ENCODE results near the gene MISP3. TPM values are rescaled to one million over a fixed set of nuclear protein-coding genes. Genes with fewer than 3 reads are reported as not detected.

MISP3 gene
- total and polyA plus RNA-seq, 9 of the 15 experiments (the other 6 are each of a cell fraction or from before 2014, with no cell fraction given): 0.25 to 5.6 (median 1.6) TPM

DNA sequence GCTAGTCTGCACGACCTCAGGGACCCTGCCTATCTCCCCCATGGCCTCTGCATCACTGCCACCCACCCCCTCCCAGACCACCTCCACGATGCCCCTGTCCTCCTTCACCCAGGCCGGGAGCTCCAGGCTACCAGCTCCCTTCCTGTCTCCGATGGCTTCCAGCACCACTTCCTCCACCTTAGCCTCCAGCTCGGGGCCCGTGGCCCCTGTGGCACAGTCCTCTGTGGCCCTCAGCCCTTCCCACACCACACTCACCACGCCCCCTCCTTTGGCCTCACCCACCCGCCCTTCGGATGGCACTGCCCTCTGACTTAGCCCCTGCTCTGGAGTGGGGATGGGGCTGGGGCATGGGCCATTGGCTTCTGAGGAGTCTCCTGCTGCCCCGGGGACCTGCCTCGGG, 17.9 kb upstream of the MISP3 start:
- no peak for FAIRE-seq
- Histone ChIP-seq H3K27me3 (ENCODE audit: control insufficient read depth in 2 of 2, insufficient read depth in 2 of 2, low read length in 2 of 2) (no peaks in the 10 kb centered on the region), H3K9me3 (replicated peaks; ENCODE audit: control insufficient read depth, insufficient read depth, low read depth, low read length) (no peaks in the 10 kb centered on the region), H4K20me1 (replicated peaks; ENCODE audit: control insufficient read depth, insufficient read depth, low read length) (no peaks in the 10 kb centered on the region), H3K27ac (ENCODE audit: extremely low read depth, low read depth, low read length) (no peak overlapping the region), H3K4me1 (replicated peaks in 1 of 2; ENCODE audit: control insufficient read depth in 2 of 2, insufficient read depth in 2 of 2, low read length in 2 of 2) (peaks cover 16 to 55% of the 10 kb centered on the region in 2 experiments), H3K36me3 (ENCODE audit: control insufficient read depth, insufficient read depth, low read length) (peaks cover 11% of the 10 kb centered on the region; the same call in 1 of the 3 replicates), H2AFZ (ENCODE audit: low read depth, low read length) (no peak overlapping the region), H3K79me2 (ENCODE audit: control insufficient read depth, insufficient read depth, low read length) (no peaks in the 10 kb centered on the region), H3K4me3 (no peak overlapping the region), H3K4me2 (ENCODE audit: insufficient read depth, low read length) (no peak overlapping the region), H3K9me1 (ENCODE audit: control insufficient read depth, insufficient read depth, low read length) (no peaks in the 10 kb centered on the region), H3K9ac (ENCODE audit: insufficient read depth in 1 of 2, low read depth in 2 of 2, low read length in 2 of 2) (0 out of 4 replicates have a peak overlapping the region, but pooled peaks of 1 of the 2 experiments have one; percentile 57)
- in situ Hi-C loops (cut with MboI): loop anchor here (25.0 kb wide), 1 partner anchor 467 kb away; no protein-coding TSS in a partner anchor
- BruUV-seq (replicated peaks): no TSS peak
- peak in 3 of 4 experiments; percentile 4 to 6 (median 5) for DNase-seq (ENCODE audit: extremely low read depth in 1 of 4, low spot score in 3 of 4)
- TF ChIP-seq, protein P1, sequence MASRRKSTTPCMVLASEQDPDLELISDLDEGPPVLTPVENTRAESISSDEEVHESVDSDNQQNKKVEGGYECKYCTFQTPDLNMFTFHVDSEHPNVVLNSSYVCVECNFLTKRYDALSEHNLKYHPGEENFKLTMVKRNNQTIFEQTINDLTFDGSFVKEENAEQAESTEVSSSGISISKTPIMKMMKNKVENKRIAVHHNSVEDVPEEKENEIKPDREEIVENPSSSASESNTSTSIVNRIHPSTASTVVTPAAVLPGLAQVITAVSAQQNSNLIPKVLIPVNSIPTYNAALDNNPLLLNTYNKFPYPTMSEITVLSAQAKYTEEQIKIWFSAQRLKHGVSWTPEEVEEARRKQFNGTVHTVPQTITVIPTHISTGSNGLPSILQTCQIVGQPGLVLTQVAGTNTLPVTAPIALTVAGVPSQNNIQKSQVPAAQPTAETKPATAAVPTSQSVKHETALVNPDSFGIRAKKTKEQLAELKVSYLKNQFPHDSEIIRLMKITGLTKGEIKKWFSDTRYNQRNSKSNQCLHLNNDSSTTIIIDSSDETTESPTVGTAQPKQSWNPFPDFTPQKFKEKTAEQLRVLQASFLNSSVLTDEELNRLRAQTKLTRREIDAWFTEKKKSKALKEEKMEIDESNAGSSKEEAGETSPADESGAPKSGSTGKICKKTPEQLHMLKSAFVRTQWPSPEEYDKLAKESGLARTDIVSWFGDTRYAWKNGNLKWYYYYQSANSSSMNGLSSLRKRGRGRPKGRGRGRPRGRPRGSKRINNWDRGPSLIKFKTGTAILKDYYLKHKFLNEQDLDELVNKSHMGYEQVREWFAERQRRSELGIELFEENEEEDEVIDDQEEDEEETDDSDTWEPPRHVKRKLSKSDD (conservative IDR thresholded peaks at IDR 0.05; ENCODE audit: low read length): no peak
- TF ChIP-seq DACH1 (IDR thresholded peaks at IDR 0.05; ENCODE audit: partially characterized antibody): no peak
- no peak for TF ChIP-seq HNRNPL (IDR thresholded peaks at IDR 0.05; ENCODE audit: low read depth, low read length)
- TF ChIP-seq ZC3H11A (IDR thresholded peaks at IDR 0.05; ENCODE audit: low read depth, low read length): no peak
- no peak for TF ChIP-seq TGIF2 (CRISPR knock-in tag; IDR thresholded peaks at IDR 0.05)
- no peak for TF ChIP-seq TARDBP (IDR thresholded peaks at IDR 0.05)
- TF ChIP-seq CEBPG (CRISPR knock-in tag; IDR thresholded peaks at IDR 0.05): no peak
- TF ChIP-seq CEBPG (tag; conservative IDR thresholded peaks at IDR 0.05 in 1 of 2, IDR thresholded peaks at IDR 0.05 in 1 of 2): no peak
- no peak for TF ChIP-seq NCOA2 (IDR thresholded peaks at IDR 0.05; ENCODE audit: partially characterized antibody in 2 of 2)
- TF ChIP-seq, protein P2, sequence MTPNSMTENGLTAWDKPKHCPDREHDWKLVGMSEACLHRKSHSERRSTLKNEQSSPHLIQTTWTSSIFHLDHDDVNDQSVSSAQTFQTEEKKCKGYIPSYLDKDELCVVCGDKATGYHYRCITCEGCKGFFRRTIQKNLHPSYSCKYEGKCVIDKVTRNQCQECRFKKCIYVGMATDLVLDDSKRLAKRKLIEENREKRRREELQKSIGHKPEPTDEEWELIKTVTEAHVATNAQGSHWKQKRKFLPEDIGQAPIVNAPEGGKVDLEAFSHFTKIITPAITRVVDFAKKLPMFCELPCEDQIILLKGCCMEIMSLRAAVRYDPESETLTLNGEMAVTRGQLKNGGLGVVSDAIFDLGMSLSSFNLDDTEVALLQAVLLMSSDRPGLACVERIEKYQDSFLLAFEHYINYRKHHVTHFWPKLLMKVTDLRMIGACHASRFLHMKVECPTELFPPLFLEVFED (CRISPR knock-in tag; conservative IDR thresholded peaks at IDR 0.05): no peak
- TF ChIP-seq BACH1 (tag; IDR thresholded peaks at IDR 0.05): no peak
- TF ChIP-seq, protein P3, sequence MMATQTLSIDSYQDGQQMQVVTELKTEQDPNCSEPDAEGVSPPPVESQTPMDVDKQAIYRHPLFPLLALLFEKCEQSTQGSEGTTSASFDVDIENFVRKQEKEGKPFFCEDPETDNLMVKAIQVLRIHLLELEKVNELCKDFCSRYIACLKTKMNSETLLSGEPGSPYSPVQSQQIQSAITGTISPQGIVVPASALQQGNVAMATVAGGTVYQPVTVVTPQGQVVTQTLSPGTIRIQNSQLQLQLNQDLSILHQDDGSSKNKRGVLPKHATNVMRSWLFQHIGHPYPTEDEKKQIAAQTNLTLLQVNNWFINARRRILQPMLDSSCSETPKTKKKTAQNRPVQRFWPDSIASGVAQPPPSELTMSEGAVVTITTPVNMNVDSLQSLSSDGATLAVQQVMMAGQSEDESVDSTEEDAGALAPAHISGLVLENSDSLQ (IDR thresholded peaks at IDR 0.05): no peak
- no peak for TF ChIP-seq TCF7L2 (IDR thresholded peaks at IDR 0.05; ENCODE audit: low read depth, low read length)
- TF ChIP-seq SIN3B (IDR thresholded peaks at IDR 0.05; ENCODE audit: low read depth): no peak
- TF ChIP-seq, protein P4, sequence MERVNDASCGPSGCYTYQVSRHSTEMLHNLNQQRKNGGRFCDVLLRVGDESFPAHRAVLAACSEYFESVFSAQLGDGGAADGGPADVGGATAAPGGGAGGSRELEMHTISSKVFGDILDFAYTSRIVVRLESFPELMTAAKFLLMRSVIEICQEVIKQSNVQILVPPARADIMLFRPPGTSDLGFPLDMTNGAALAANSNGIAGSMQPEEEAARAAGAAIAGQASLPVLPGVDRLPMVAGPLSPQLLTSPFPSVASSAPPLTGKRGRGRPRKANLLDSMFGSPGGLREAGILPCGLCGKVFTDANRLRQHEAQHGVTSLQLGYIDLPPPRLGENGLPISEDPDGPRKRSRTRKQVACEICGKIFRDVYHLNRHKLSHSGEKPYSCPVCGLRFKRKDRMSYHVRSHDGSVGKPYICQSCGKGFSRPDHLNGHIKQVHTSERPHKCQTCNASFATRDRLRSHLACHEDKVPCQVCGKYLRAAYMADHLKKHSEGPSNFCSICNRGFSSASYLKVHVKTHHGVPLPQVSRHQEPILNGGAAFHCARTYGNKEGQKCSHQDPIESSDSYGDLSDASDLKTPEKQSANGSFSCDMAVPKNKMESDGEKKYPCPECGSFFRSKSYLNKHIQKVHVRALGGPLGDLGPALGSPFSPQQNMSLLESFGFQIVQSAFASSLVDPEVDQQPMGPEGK (CRISPR knock-in tag; IDR thresholded peaks at IDR 0.05; ENCODE audit: borderline replicate concordance): no peak
- no peak for ATAC-seq
- CTCF ChIA-PET (ENCODE audit: low intra/inter-chr PET ratio): no interaction called here
- 25% methylated on average over 6 of the region's 11 CpGs for WGBS (ENCODE audit: insufficient coverage, low coverage, missing lambda C conversion rate)
- intact Hi-C loops (cut with micrococcal nuclease): no loop called here
- POLR2A ChIA-PET: no interaction called here
